MM.1S (cell line): Measurements from ENCODE around the gene NOL4.

ENCODE experiments used
- DNase-seq: peaks from one replicate; pipeline ENCODE4 v3.0.0-alpha.2; 2015
- H2AFZ ChIP-seq: fragments of 300-600 bp; sonication (generic); 2 replicates; pipeline ENCODE4 v1.6.0; 2016; ENCODE audit warnings: antibody characterized with exemption, low read length
- H3F3A ChIP-seq: fragments of 300-600 bp; sonication (generic); 2 replicates; pipeline ENCODE4 v1.6.1; 2016; ENCODE audit warnings: mild to moderate bottlenecking, antibody characterized with exemption, low read length, moderate library complexity, mixed read lengths; ENCODE audit not compliant: insufficient read depth
- H3K27ac ChIP-seq: fragments of 300-600 bp; sonication (generic); 2 replicates; pipeline ENCODE4 v1.5.1; 2016; ENCODE audit warnings: mild to moderate bottlenecking, low read length
- H3K27me3 ChIP-seq: fragments of 300-600 bp; sonication (generic); replicated peaks from 2 replicates; pipeline ENCODE4 v1.6.0; 2016; ENCODE audit warnings: low read length; ENCODE audit not compliant: insufficient read depth
- H3K36me3 ChIP-seq: fragments of 300-600 bp; sonication (generic); replicated peaks from 2 replicates; pipeline ENCODE4 v1.6.1; 2016; ENCODE audit warnings: mild to moderate bottlenecking, low read length, mixed read lengths; ENCODE audit not compliant: insufficient read depth
- H3K4me1 ChIP-seq: fragments of 300-600 bp; sonication (generic); 2 replicates; pipeline ENCODE4 v1.6.1; 2016; ENCODE audit warnings: low read length, mixed read lengths
- H3K4me2 ChIP-seq: fragments of 300-600 bp; sonication (generic); 2 replicates; pipeline ENCODE4 v1.6.0; 2016; ENCODE audit warnings: low read depth, low read length
- H3K4me3 ChIP-seq: fragments of 300-600 bp; sonication (generic); 2 replicates; pipeline ENCODE4 v1.5.1; 2016; ENCODE audit warnings: low read length, mixed read lengths
- H3K79me2 ChIP-seq: fragments of 300-600 bp; sonication (generic); 2 replicates; pipeline ENCODE4 v1.6.1; 2016; ENCODE audit warnings: mixed run types, low read length, mixed read lengths
- H3K9ac ChIP-seq: fragments of 300-600 bp; sonication (generic); 2 replicates; pipeline ENCODE4 v1.6.1; 2016; ENCODE audit warnings: low read length, mixed read lengths
- H3K9me2 ChIP-seq: fragments of 300-600 bp; sonication (generic); replicated peaks from 2 replicates; pipeline ENCODE4 v1.6.1; 2016; ENCODE audit warnings: mild to moderate bottlenecking, low read length, mixed read lengths; ENCODE audit not compliant: insufficient read depth
- H3K9me3 ChIP-seq: fragments of 300-600 bp; sonication (generic); replicated peaks from 2 replicates; pipeline ENCODE4 v1.6.1; 2016; ENCODE audit warnings: mild to moderate bottlenecking, low read length, mixed read lengths; ENCODE audit not compliant: insufficient read depth
- H4K20me1 ChIP-seq: fragments of 300-600 bp; sonication (generic); 2 replicates; pipeline ENCODE4 v1.6.1; 2016; ENCODE audit warnings: mild to moderate bottlenecking, low read length, moderate library complexity, mixed read lengths; ENCODE audit not compliant: insufficient read depth
- CTCF ChIP-seq: fragments of 300-600 bp; sonication (generic); IDR thresholded peaks from 2 replicates; pipeline ENCODE4 v1.5.1; 2016; ENCODE audit warnings: antibody characterized with exemption, low read length, mixed read lengths
- EZH2 ChIP-seq: fragments of 300-600 bp; sonication (generic); optimal IDR thresholded peaks from 2 replicates; pipeline ENCODE3; 2017; ENCODE audit warnings: low read depth, mild to moderate bottlenecking, antibody characterized with exemption, low read length, mixed read lengths
- EZH2phosphoT487 ChIP-seq: fragments of 300-600 bp; sonication (generic); IDR thresholded peaks from 2 replicates; pipeline ENCODE4 v1.6.1; 2018; ENCODE audit warnings: antibody characterized with exemption, low read length

NOL4 gene

GRCh38 chr18:34207344-34207851 lies 17.3 kb downstream of the NOL4 start:
- Histone ChIP-seq H3K4me1 (no peaks in the 10 kb centered on the region), H3K4me3 (no peak overlapping the region), H3K9me2 (no peaks in the 10 kb centered on the region; the same call in 1 of the 2 replicates), H3K27me3 (no peaks in the 10 kb centered on the region), H4K20me1 (no peaks in the 10 kb centered on the region), H3F3A (no peaks in the 10 kb centered on the region), H3K4me2 (no peak overlapping the region), H3K36me3 (no peaks in the 10 kb centered on the region), H3K27ac (no peak overlapping the region), H3K79me2 (no peaks in the 10 kb centered on the region), H2AFZ (no peak overlapping the region), H3K9ac (no peak overlapping the region), H3K9me3 (no peaks in the 10 kb centered on the region)
- no peak for DNase-seq
- TF ChIP-seq CTCF (no peak), EZH2 (no peak), EZH2phosphoT487 (no peak)

GRCh38 chr18:34203866-34204265 lies 20.8 kb downstream of the NOL4 start:
- H3K9me3 ChIP-seq: no peaks in the 10 kb centered on the region
- no peaks in the 10 kb centered on the region for H3K36me3 ChIP-seq
- no peak overlapping the region for H3K4me3 ChIP-seq
- H3K79me2 ChIP-seq: no peaks in the 10 kb centered on the region
- TF ChIP-seq EZH2phosphoT487 (no peak), EZH2 (no peak), CTCF (no peak)
- H3K4me2 ChIP-seq: no peak overlapping the region
- H3K4me1 ChIP-seq: no peaks in the 10 kb centered on the region
- H4K20me1 ChIP-seq: no peaks in the 10 kb centered on the region
- no peaks in the 10 kb centered on the region for H3K9me2 ChIP-seq
- H3K9ac ChIP-seq: no peak overlapping the region
- H3F3A ChIP-seq: no peaks in the 10 kb centered on the region
- no peak for DNase-seq
- H3K27me3 ChIP-seq: no peaks in the 10 kb centered on the region
- no peak overlapping the region for H2AFZ ChIP-seq
- H3K27ac ChIP-seq: no peak overlapping the region

- no peaks in the 10 kb centered on the region for H3F3A ChIP-seq
- no peaks in the 10 kb centered on the region for H4K20me1 ChIP-seq
- no peak for TF ChIP-seq EZH2
- TF ChIP-seq EZH2phosphoT487: no peak
- no peak for TF ChIP-seq CTCF
- H3K4me1 ChIP-seq: no peaks in the 10 kb centered on the region
- no peak overlapping the region for H3K9ac ChIP-seq
- no peak overlapping the region for H2AFZ ChIP-seq
- no peaks in the 10 kb centered on the region for H3K36me3 ChIP-seq
- H3K27me3 ChIP-seq: no peaks in the 10 kb centered on the region
- no peaks in the 10 kb centered on the region for H3K79me2 ChIP-seq
- H3K9me2 ChIP-seq: no peaks in the 10 kb centered on the region
- no peak for DNase-seq
- no peak overlapping the region for H3K4me3 ChIP-seq
- H3K9me3 ChIP-seq: no peaks in the 10 kb centered on the region
- H3K27ac ChIP-seq: no peak overlapping the region
- no peak overlapping the region for H3K4me2 ChIP-seq
Measured at GRCh38 chr18:34196256-34196655, 28.5 kb downstream of the NOL4 start.
